Ovary (tissue), 9 donors: ENCODE measurements around the gene HOMER1. TPM values are rescaled to one million over a fixed set of nuclear protein-coding genes. Genes with fewer than 3 reads are reported as not detected.

Experiments used
- DNase-seq, 5 donors: peaks; one replicate each; pipeline ENCODE4 v3.0.0-alpha.2; 2019 to 2020
- H3K27ac ChIP-seq, 2 donors: fragments of 200-600 bp; one replicate each; pipeline versions ENCODE4 v1.5.1 to v1.8.0; 2019 to 2022
- H3K27me3 ChIP-seq: fragments of 200-600 bp; one replicate; pipeline ENCODE4 v1.8.0; 2022
- H3K36me3 ChIP-seq: fragments of 200-600 bp; sonication (generic); one replicate; pipeline ENCODE4 v1.5.1; 2019
- H3K4me1 ChIP-seq: one replicate; pipeline ENCODE4 v1.8.1; 2013; ENCODE audit warnings: mild to moderate bottlenecking, moderate library complexity; ENCODE audit not compliant: insufficient read depth
- H3K4me3 ChIP-seq: fragments of 200-600 bp; sonication (generic); one replicate; pipeline ENCODE4 v1.5.1; 2017
- H3K9me3 ChIP-seq, 2 donors: fragments of 200-600 bp in 1 of 2; sonication (generic) in 1 of 2; one replicate each; pipeline versions ENCODE4 v1.5.1 to v1.8.1; 2013 to 2019; ENCODE audit warnings: mild to moderate bottlenecking in 1 of 2, moderate library complexity in 1 of 2
- CTCF ChIP-seq, 3 donors: fragments of 450-650 bp in 2 of 3; fragments of 200-600 bp in 1 of 3; IDR thresholded peaks; one replicate each; pipeline versions ENCODE4 v1.5.1 to v1.8.0; 2016 to 2022; ENCODE audit warnings: antibody characterized with exemption in 3 of 3, mild to moderate bottlenecking in 1 of 3
- EP300 ChIP-seq: sonication (generic); formaldehyde crosslinking; IDR thresholded peaks from one replicate; pipeline ENCODE4 v1.6.1; 2017; ENCODE audit warnings: antibody characterized with exemption
- POLR2A ChIP-seq: fragments of 450-650 bp; IDR thresholded peaks from one replicate; pipeline ENCODE4 v1.6.1; 2017; ENCODE audit warnings: antibody characterized with exemption, mild to moderate bottlenecking, moderate library complexity
- WGBS, 3 donors: extraction: QIAGEN DNeasy Blood & Tissue Kit in 1 of 3; methylation state at CpG; one replicate each; pipeline versions ENCODE4 v1.1.5 to v1.1.7; 2013 to 2017; 5-methylcytosine and 5-hydroxymethylcytosine counted together
- intact Hi-C, 4 donors: fragments of 100-400 bp; cut with DNase I; formaldehyde crosslinking; loops; one replicate each; pipeline versions ENCODE4 v1.11.0 to v1.15.1; 2022 to 2023
- polyA plus RNA-seq, 2 donors: library from polyadenylated mRNA; stranded (reverse); fragments of 200-250 nt in 1 of 2; fragments of 350-450 nt in 1 of 2; fragmentation: Illumina TruSeq in 1 of 2; extraction: RNeasy Lipid Tissue Mini Kit (QIAGEN cat#74804) in 1 of 2; gene quantifications; one replicate each; pipeline ENCODE4 v1.2.3, GENCODE V29; 2013 to 2014
- total RNA-seq, 7 donors: library from RNA; depleted of rRNA in 2 of 7; stranded (reverse); fragments of >200 nt in 2 of 7; fragmentation: NEBNext Ultra II Directional in 3 of 7; extraction: Animal tissue kit (Norgen Biotek cat#: 25700) in 3 of 7; gene quantifications; one replicate each; pipeline versions ENCODE4 v1.1.0 to v1.2.4, GENCODE V29; 2016 to 2023
- donor health status: DM: no; HTN: no; CAD: no; lungs with moderate emphysema.
- donor health status: DM: no; HTN: no; CAD: no.
- donor health status: Bipolar disorder and iron deficiency.
- donor health status: DM: yes; HTN: yes; CAD: no.
- donor health status: DM: no; HTN: no; CAD: no.
- donor health status: DM: yes; HTN: yes; CAD: no.

The HOMER1 gene
- total and polyA plus RNA-seq, 9 donors = 1.8 to 37.8 (median 10.9) TPM

- DNase-seq = no peak
- H3K4me1 ChIP-seq = no peaks in the 10 kb centered on the region
- H3K9me3 ChIP-seq = no peaks in the 10 kb centered on the region
- H3K36me3 ChIP-seq = no peaks in the 10 kb centered on the region
- 56 to 64% (median 63%) methylated on average over 3 of the region's 3 CpGs for WGBS, 3 donors
- no peaks in the 10 kb centered on the region for H3K27me3 ChIP-seq
- TF ChIP-seq EP300 (no peak), CTCF (IDR thresholded peaks at IDR 0.05) (no peak), POLR2A (no peak)
- H3K4me3 ChIP-seq = no peak overlapping the region
- no peak overlapping the region for H3K27ac ChIP-seq
- intact Hi-C loops = loop anchor here in 3 of 4 donors (5.0 to 10.0 kb wide), 3 partner anchors 329 to 439 kb away; no protein-coding TSS in a partner anchor
Observed at GRCh38 chr5:79464278-79464677, 49.7 kb downstream of the HOMER1 start.

GRCh38 chr5:79459626-79460025, 54.3 kb downstream of the HOMER1 start:
- Histone ChIP-seq H3K27me3 (no peaks in the 10 kb centered on the region), H3K4me1 (no peaks in the 10 kb centered on the region), H3K9me3 (no peaks in the 10 kb centered on the region), H3K4me3 (no peak overlapping the region), H3K36me3 (no peaks in the 10 kb centered on the region), H3K27ac (no peak overlapping the region)
- no peak for TF ChIP-seq POLR2A
- intact Hi-C loops = loop anchor here in 3 of 4 donors (5.0 to 10.0 kb wide), 3 partner anchors 325 to 435 kb away; no protein-coding TSS in a partner anchor
- DNase-seq = no peak
- WGBS, 3 donors = 51 to 56% (median 53%) methylated on average over 2 of the region's 2 CpGs

DNA sequence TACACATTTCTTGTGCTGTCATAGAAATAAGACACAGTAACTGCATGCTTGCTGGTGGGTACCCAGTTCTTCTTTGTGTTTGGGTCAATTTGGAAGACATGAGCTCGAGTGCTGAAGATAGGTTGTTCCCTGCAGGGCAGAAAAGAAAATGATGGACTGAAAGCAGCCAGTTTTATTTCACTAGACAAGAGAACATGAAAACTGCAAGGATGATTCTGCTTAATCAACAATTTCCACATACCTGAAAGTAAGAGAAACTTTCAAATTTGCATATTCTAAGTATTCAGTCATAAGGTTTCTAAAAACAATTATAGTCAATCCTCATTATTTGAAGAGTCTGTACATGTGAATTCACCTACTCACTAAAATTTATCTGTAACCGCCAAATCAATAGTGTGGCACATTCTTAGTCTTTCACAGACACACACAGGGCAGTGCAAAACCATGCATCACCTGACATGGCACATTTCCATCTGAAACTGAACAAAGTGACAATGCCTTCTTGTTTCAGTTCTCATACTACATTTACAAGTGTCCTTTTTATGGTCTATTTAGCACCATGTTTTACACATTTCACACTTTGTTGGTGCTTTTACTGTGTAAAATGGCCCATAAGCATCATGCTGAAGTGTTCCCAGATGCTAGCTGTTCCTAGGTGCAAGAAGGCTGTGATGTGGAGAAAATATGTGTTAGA, 56.9 kb downstream of the HOMER1 start:
- DNase-seq = no peak
- no peaks in the 10 kb centered on the region for H3K9me3 ChIP-seq
- intact Hi-C loops = no loop called here
- no peak for TF ChIP-seq POLR2A
- no peak for TF ChIP-seq CTCF (IDR thresholded peaks at IDR 0.05)
- TF ChIP-seq EP300 = no peak
- H3K27ac ChIP-seq = no peak overlapping the region
- no peaks in the 10 kb centered on the region for H3K36me3 ChIP-seq
- 91 to 97% (median 96%) methylated on average over 2 of the region's 2 CpGs for WGBS, 3 donors
- H3K27me3 ChIP-seq = no peaks in the 10 kb centered on the region
- H3K4me3 ChIP-seq = no peak overlapping the region
- no peaks in the 10 kb centered on the region for H3K4me1 ChIP-seq

- Histone ChIP-seq H3K27ac (no peak overlapping the region), H3K4me1 (no peaks in the 10 kb centered on the region), H3K9me3 (no peaks in the 10 kb centered on the region), H3K4me3 (no peak overlapping the region), H3K36me3 (no peaks in the 10 kb centered on the region), H3K27me3 (no peaks in the 10 kb centered on the region)
- TF ChIP-seq EP300 (no peak), POLR2A (no peak), CTCF (IDR thresholded peaks at IDR 0.05) (no peak)
- intact Hi-C loops = no loop called here
- DNase-seq = no peak
Observed at GRCh38 chr5:79456400-79456799, 57.5 kb downstream of the HOMER1 start.

GRCh38 chr5:79454043-79454442, 59.9 kb downstream of the HOMER1 start:
- no peaks in the 10 kb centered on the region for H3K9me3 ChIP-seq
- no peak overlapping the region for H3K4me3 ChIP-seq
- H3K27me3 ChIP-seq = no peaks in the 10 kb centered on the region
- no peak overlapping the region for H3K27ac ChIP-seq
- no peak for DNase-seq
- intact Hi-C loops = no loop called here
- no peaks in the 10 kb centered on the region for H3K36me3 ChIP-seq
- 64 to 75% (median 66%) methylated on average over 4 of the region's 4 CpGs for WGBS, 3 donors
- TF ChIP-seq POLR2A = no peak
- no peak for TF ChIP-seq CTCF (IDR thresholded peaks at IDR 0.05)
- no peak for TF ChIP-seq EP300
- H3K4me1 ChIP-seq = no peaks in the 10 kb centered on the region
